22Rv1 (cell line): Measurements from ENCODE around the gene ESRRG.

Experiments used
- ZFX ChIP-seq: fragments of 450-650 bp; IDR thresholded peaks from 2 replicates; pipeline ENCODE4 v1.6.1; 2017; ENCODE audit warnings: antibody characterized with exemption, borderline replicate concordance
- TF ChIP-seq, protein P1 (sequence below): fragments of 450-650 bp; IDR thresholded peaks from 2 replicates; pipeline ENCODE4 v1.5.1; 2017; ENCODE audit warnings: mild to moderate bottlenecking

DNA sequence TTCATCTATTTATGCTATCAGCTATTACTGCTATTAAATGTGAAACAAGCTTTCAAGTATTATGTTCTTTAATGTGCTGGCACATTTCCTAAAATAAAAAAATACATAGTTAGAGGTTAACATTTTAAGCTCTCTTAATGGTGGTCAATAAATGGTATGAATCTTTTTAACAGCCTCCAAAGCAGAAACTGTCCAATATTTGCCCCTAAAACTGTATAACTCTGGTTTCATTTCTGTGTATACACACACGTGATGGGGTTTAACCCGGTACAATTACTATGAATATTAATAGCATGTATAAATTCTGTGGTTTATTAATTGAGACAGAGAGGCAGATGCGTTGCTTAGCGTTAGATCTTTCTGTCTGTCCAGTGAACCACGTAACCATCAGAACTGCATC lies 2.2 kb downstream of the ESRRG start:
- TF ChIP-seq, protein P1, sequence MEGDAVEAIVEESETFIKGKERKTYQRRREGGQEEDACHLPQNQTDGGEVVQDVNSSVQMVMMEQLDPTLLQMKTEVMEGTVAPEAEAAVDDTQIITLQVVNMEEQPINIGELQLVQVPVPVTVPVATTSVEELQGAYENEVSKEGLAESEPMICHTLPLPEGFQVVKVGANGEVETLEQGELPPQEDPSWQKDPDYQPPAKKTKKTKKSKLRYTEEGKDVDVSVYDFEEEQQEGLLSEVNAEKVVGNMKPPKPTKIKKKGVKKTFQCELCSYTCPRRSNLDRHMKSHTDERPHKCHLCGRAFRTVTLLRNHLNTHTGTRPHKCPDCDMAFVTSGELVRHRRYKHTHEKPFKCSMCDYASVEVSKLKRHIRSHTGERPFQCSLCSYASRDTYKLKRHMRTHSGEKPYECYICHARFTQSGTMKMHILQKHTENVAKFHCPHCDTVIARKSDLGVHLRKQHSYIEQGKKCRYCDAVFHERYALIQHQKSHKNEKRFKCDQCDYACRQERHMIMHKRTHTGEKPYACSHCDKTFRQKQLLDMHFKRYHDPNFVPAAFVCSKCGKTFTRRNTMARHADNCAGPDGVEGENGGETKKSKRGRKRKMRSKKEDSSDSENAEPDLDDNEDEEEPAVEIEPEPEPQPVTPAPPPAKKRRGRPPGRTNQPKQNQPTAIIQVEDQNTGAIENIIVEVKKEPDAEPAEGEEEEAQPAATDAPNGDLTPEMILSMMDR: no peak
- no peak for TF ChIP-seq ZFX
